Measurements from ENCODE around the gene TBC1D1. TPM values are rescaled to one million over a fixed set of nuclear protein-coding genes. Genes with fewer than 3 reads are reported as not detected.
A peak's percentile ranks its signal among the peaks of the same experiment; 100 is the strongest.

TBC1D1 gene
- total RNA-seq, 1 donor from 2014 or later: 113 TPM

DNA sequence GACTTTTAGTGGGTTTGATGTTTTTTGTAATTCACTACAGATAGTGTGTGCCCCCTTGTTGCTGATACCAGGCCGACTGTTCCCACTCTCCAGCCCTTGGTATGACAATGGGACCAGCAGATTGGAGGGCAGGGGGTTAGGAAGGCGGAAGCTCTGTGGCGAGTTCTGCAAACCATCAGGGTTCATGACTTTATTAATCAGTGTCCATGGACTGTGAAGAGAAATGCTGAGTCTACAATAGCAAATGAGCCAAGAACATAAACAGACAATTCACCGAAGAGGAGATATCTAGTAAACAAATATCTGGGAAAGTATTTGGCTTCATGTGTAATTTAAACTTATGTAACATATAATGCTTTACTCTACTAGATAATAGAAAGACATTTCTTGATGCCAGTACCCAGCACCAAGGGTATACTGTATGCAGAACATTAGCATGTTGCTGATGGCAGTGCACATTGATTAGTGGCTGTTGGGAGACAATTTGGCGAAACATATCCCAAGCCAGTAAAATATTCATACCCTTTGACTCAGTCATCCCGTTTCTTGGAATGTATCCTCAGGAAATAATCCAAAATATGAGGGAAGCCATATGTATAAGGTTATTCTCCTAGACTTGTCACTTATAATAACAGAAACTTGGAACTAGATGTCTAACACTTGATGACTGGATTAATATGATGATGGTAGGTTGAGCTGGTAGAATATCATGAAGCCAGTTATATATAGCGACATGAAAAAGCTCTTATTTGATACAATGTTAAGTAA, 238.8 kb downstream of the TBC1D1 start:
- Mint-ChIP-seq H3K4me1 (peaks cover 59% of the 10 kb centered on the region), H3K4me3 (no peak overlapping the region), H3K36me3 (ENCODE audit: low read depth) (peaks cover 16% of the 10 kb centered on the region), H3K27ac (ENCODE audit: unreplicated experiment) (no peak overlapping the region), H3K27me3 (ENCODE audit: low read depth) (no peaks in the 10 kb centered on the region), H3K9me3 (no peaks in the 10 kb centered on the region)
- no peak for DNase-seq (ENCODE audit: low read depth, low spot score)
- TF ChIP-seq, protein P1, sequence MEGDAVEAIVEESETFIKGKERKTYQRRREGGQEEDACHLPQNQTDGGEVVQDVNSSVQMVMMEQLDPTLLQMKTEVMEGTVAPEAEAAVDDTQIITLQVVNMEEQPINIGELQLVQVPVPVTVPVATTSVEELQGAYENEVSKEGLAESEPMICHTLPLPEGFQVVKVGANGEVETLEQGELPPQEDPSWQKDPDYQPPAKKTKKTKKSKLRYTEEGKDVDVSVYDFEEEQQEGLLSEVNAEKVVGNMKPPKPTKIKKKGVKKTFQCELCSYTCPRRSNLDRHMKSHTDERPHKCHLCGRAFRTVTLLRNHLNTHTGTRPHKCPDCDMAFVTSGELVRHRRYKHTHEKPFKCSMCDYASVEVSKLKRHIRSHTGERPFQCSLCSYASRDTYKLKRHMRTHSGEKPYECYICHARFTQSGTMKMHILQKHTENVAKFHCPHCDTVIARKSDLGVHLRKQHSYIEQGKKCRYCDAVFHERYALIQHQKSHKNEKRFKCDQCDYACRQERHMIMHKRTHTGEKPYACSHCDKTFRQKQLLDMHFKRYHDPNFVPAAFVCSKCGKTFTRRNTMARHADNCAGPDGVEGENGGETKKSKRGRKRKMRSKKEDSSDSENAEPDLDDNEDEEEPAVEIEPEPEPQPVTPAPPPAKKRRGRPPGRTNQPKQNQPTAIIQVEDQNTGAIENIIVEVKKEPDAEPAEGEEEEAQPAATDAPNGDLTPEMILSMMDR (conservative IDR thresholded peaks at IDR 0.05): no peak

DNA sequence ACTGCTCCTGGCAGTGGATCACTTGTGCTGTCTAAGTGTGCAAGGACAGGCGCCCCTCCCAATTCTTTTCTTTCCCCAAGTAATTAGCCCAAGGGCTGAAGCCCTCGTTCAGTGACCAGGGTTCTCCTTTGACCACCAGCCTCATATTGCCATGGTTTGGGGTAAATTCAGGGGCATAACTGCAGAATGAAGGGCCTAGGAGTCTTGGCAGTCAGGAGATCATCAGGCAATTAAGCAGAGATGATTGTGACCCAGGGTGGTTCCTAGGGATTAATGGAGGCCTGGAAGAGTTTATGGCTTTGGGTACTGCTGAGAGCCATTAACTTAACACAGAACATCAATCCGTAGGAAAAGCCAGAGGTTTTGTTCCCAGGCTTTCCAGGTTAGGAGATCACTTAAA, 240.0 kb downstream of the TBC1D1 start:
- TF ChIP-seq, protein P1 (conservative IDR thresholded peaks at IDR 0.05): no peak
- Mint-ChIP-seq H3K27me3 (ENCODE audit: low read depth) (no peaks in the 10 kb centered on the region), H3K9me3 (no peaks in the 10 kb centered on the region), H3K4me1 (peaks cover 59% of the 10 kb centered on the region), H3K4me3 (no peak overlapping the region), H3K27ac (ENCODE audit: unreplicated experiment) (no peak overlapping the region), H3K36me3 (ENCODE audit: low read depth) (peaks cover 13% of the 10 kb centered on the region)
- DNase-seq (ENCODE audit: low read depth, low spot score): no peak

DNA sequence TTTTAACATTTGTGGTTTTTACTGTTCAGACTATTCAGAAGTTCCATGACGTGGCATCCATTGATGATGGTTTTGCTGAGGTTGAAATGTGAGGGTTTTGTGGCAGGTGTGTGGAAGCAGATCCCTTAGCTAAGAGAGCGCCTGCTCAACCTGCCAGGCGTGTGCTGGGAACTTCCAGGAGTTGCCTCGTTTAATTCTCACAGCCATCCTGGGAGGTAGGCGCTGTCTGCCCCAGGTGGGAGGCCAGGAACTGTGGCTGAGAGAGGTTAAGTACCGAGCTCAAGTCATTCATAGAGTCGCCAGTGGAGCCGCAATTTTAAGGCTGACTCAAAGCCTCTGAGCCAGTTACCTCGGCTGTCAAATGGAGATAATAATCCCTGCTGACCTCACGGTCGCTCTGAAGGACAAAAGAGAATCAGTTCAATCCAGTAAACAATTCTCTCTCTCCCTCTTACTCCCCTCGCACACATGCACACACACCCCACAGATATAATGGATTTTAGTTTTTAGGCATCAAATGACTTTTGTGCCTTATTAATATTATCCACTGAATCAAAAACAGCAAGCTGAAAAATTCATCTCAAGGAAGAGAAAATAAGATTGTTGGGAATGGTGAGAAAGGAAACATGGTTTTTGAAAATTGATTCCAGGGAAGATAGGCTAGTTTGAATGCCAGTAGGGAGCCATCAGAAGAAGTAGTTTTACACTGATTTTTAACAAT, 240.6 kb downstream of the TBC1D1 start:
- H3K36me3 Mint-ChIP-seq (ENCODE audit: low read depth): peaks cover 13% of the 10 kb centered on the region
- DNase-seq (ENCODE audit: low read depth, low spot score): no peak
- peak overlapping the region; percentile 83 for H3K27ac Mint-ChIP-seq (ENCODE audit: unreplicated experiment)
- H3K4me1 Mint-ChIP-seq: peaks cover 63% of the 10 kb centered on the region
- TF ChIP-seq, protein P1 (conservative IDR thresholded peaks at IDR 0.05): no peak
- no peaks in the 10 kb centered on the region for H3K9me3 Mint-ChIP-seq
- H3K4me3 Mint-ChIP-seq: no peak overlapping the region
- H3K27me3 Mint-ChIP-seq (ENCODE audit: low read depth): no peaks in the 10 kb centered on the region

DNA sequence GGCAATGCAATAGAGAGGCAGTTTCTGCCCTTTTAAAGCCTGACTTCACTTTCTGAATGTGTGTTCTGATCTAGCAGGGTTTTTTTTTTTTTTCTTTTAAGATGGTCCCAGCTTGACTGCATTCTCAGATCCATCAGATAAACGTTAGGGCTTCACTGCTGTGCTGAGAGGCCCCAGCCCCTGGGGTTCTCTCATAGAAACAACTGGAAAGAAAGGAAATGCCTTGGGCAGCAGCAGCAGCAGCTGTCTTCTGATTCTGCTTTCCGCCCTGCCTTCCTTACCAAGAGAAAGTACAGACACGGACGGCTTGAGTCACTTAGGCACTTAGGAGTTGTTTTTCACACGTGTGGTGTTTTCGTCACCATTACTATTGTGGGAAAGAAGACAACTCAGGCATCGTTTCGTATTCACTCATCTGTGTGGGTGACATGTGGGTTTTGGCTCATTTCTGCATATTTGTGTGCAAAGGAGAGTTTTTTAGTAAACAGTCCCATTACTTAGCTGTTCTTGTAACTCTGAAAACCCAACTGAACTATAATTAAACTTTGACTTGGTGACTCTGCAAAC, 241.3 kb downstream of the TBC1D1 start:
- Mint-ChIP-seq H3K4me1 (peaks cover 63% of the 10 kb centered on the region), H3K27me3 (ENCODE audit: low read depth) (no peaks in the 10 kb centered on the region)

More for the DNA sequence above, 241.3 kb downstream of the TBC1D1 start:
- DNase-seq (ENCODE audit: low read depth, low spot score): no peak
- TF ChIP-seq, protein P1 (conservative IDR thresholded peaks at IDR 0.05): no peak
- Mint-ChIP-seq H3K9me3 (no peaks in the 10 kb centered on the region), H3K36me3 (ENCODE audit: low read depth) (peaks cover 13% of the 10 kb centered on the region), H3K27ac (ENCODE audit: unreplicated experiment) (peak overlapping the region; percentile 68), H3K4me3 (no peak overlapping the region)
